HG03432 (cell line): ENCODE data around the gene WDR1.
A peak's percentile ranks its signal among the peaks of the same experiment; 100 is the strongest.

ENCODE experiments used
- ATAC-seq: cut with Tn5 transposase; IDR thresholded peaks from one replicate; pipeline ENCODE4 v1.9.1; 2021; ENCODE audit warnings: mild to moderate bottlenecking, moderate library complexity; ENCODE audit not compliant: unreplicated experiment

Gene WDR1

DNA sequence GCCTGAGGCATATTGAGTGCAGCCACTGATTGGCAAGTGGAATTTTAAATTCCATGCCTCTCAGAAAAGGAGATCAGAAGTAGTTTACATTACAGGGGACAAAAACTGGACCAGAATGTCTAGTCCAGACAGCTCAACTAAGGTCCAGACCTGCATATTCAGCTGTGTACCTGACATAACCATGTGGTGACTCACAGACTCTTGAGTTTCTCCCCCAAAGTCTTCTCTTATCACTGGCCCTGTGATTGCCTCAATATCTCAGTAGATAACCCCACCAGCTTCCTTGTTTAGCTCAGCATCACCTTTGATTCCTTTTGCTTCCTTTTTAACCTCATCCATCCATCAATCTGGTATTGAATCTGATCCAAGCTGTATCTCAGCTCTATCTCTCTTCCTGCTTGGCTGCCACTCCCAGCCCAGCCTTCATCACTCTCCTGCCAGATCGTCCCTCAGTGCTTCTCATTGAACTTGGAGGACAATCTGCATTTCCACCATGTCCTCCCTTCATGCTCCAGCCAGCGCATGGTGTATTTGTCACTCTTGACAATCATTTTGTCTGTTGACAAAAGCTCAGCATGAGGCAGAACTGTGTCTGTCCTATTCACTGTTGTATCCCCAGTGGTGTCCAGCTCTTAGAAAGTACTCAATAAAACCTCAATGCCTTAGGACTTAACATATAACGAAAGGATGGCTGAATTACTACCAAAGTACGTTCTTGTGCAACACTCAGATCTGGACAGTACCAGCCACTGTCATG lies 67.5 kb downstream of the WDR1 start:
- no peak for ATAC-seq

DNA sequence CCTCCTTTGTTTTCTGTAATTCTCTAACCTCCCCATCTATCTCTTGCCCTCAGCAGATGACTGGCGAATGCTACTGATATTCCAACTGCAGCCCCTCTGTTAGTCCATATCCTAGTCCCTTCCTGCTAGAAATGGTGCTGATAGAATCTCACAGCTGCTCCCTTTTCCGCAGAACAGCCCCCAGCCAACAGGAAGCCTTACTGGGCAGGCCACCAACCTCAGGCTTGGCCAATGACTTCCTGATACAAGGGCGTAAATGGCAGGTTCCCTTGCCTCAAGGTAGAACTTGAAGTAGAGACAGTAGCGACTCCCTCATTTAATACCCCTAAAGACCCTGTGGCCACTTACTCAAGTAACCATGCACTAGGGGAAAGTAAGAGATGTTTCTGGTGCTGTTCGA lies 68.6 kb downstream of the WDR1 start:
- no peak for ATAC-seq

DNA sequence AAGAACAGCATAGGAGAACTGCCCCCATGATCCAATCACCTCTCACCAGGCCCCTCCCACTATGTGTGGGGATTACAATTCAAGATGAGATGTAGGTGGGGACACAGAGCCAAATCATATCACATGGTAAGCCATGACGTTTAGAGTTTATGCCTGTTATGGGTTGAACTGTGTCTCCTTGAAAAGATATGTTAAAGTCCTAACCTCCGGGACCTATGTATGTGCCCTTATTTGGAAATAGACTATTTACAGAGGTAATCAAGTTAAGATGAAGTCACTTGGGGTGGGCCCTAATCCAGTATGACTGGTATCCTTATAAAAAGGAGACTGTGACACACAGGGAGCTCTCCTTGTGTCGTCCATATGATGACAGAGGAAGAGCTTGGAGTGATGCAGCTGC lies 70.1 kb downstream of the WDR1 start:
- ATAC-seq: no peak

GRCh38 chr4:10045481-10045880 lies 71.1 kb downstream of the WDR1 start:
- ATAC-seq: no peak

DNA sequence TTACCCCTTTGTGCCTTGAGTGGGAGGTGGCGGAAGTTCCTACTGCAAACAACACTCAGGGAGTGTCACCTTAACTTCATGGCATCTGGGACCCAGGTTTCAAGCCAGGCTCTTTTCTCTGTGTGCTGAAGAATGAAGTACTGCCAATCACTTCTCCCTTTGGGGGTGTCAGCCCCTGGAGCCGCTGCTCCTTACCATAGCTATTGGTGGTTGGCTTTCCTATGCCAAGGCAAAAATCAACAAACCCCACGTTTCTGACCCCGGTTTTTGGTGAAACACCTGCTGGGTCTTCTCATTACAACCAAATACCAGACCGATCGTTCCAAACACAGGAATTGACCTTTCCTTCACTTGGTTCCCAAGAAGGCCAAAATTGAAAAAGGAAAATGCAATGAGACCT lies 75.6 kb downstream of the WDR1 start:
- ATAC-seq: no peak

- ATAC-seq: peak; percentile 63
Observed at GRCh38 chr4:10040049-10040892, 76.3 kb downstream of the WDR1 start.

DNA sequence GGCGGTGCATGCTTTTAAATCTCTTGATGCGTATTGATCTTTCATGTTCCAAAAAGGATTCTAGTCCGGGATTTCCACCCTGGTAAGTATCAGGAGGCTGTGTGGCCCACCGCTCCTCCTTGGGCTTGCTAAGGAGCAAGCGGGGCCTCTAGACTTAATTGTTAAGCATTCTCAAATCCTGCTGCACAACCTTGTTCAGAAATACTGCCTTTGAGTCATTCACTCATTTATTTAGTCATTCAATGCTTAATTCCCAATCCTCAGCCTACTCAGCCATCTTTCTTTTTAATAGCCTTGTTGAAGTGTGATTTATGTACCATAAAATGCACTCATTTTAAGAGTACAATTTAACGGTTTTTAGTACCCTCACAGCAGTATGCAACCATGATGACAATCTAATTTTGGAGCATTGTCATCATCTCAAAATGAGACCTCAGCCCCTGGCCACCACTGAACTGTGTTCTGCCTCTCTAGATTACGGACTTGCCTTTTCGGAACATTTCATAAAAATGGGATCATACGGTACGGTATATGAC lies 79.7 kb downstream of the WDR1 start:
- ATAC-seq: no peak

- ATAC-seq: no peak
Observed at GRCh38 chr4:10035130-10035529, 81.5 kb downstream of the WDR1 start.

GRCh38 chr4:10034612-10035104 lies 81.9 kb downstream of the WDR1 start:
- no peak for ATAC-seq

DNA sequence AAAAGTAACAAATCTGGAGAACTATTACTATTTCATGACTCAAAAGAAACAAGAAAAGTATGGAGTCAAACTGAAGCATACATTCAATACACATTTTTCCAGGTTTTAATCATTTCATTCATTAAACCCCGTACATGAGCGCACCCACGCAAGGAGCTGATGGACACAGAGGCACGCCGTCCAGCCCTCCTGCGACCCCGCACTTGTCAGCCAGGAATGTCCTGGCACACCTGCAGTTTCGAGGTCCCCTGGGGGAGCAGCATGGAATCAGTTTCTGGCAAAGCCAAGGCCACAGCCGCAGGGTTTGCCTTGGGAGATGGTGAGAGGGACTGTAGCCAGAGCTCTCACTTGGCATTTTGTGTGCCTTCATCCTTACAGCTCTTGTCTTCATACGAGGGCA lies 82.5 kb downstream of the WDR1 start:
- ATAC-seq: no peak

- no peak for ATAC-seq
Observed at GRCh38 chr4:10033191-10033881, 83.3 kb downstream of the WDR1 start.

DNA sequence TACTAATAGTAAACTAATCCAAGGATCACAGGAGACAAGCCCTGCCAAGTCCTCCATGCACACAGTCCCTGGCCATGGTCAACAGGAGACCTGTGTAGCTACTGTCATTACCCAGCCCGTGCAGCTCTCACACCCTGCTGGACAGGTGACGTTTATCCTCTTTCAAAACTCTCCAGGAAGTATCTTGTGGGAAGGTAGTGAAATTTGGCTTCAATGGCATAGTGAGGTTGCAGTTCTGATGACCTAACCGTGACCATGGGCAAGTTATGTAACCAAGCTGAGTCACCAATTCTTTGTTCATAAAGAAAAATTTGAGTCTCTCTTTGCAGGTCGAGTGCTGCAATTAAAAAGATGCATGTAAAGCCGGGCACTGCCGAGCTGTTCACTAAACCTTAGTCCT lies 84.0 kb downstream of the WDR1 start:
- no peak for ATAC-seq

GRCh38 chr4:10031668-10032590 lies 84.7 kb downstream of the WDR1 start:
- no peak for ATAC-seq

DNA sequence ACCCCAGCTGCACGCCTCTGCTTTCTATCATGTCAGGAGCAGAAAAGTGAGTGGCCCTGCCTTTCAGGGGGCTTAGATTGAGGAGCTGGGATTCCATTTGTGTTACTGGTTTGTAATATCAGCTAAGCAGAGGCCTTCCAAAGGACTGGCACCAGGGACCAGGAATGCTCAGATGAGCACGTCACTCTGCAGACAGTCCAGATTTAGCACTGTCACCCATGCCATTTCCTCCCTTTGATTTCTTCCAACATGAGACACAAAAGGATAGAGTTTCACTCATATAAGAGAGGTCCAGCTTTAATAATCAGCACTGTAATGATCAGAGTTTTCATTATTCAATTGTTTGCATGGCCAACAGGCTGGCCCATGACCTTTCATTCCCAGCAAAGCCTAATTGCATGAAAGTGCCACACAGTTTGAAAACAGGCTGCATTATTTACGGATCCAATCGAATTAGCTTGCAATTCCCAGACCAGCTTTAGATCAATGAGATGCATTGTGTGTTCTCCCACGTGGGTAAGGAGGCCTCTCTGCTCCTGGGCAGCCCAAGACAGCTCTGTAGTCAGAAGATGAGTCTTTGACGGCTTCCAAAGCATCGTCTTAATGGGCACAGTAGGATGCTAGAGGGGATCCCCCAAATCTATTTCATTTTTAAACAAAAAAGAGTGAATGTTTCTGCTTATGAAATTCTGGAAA lies 85.5 kb downstream of the WDR1 start:
- ATAC-seq: no peak

DNA sequence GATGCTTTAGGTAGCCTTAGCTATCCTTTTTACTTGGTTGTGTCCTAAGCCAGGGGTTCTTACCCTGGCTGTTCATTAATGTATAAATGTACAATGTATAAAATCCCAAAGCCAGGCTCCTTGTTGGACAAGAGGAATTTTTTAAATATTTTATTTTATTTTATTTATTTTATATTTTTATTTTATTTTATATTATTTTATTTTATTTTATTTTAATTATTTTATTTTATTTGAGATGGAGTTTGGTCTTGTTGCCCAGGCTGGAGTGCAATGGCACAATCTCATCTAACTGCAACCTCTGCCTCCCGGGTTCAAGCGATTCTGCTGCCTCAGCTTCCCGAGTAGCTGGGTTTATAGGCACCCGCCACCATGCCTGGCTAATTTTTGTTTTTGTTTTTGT lies 87.2 kb downstream of the WDR1 start:
- ATAC-seq: no peak

GRCh38 chr4:10028910-10029309 lies 87.7 kb downstream of the WDR1 start:
- ATAC-seq: no peak

DNA sequence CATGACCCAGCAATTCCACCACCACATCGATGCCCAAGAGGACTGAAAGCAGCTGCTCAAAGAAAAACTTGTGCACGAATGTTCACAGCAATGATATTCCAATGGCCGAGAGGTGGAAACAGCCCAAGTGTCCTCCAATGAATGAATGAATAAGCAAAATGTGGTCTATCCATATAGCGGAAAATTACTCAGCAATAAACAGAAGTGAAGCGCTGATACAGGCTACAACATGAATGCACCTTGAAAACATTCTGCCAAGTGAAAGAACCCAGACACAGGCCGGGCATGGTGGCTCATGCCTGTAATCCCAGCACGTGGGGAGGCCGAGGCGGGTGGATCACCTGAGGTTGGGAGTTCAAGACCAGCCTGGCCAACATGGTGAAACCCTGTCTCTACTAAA lies 90.1 kb downstream of the WDR1 start:
- no peak for ATAC-seq

- no peak for ATAC-seq
Observed at GRCh38 chr4:10025230-10025806, 91.3 kb downstream of the WDR1 start.
